NT2/D1 (cell line): ENCODE measurements around the gene BTBD3.

Experiments used
- DNase-seq: peaks from one replicate; pipeline ENCODE4 v3.0.0-alpha.2; 2011; ENCODE audit warnings: low read depth, low spot score
- H3K27me3 ChIP-seq: 2 replicates; pipeline ENCODE4 v1.6.0; 2011; ENCODE audit warnings: mild to moderate bottlenecking; ENCODE audit not compliant: insufficient read length, insufficient read depth
- H3K36me3 ChIP-seq: 2 replicates; pipeline ENCODE4 v1.6.1; 2011; ENCODE audit warnings: mild to moderate bottlenecking, low read length, mixed read lengths; ENCODE audit not compliant: insufficient read depth, insufficient read length
- H3K4me1 ChIP-seq: 2 replicates; pipeline ENCODE4 v1.5.1; 2011; ENCODE audit not compliant: insufficient read depth, insufficient read length
- H3K4me3 ChIP-seq: 2 replicates; pipeline ENCODE4 v1.5.1; 2011; ENCODE audit warnings: low read depth; ENCODE audit not compliant: insufficient read length
- H3K9ac ChIP-seq: 2 replicates; pipeline ENCODE4 v1.6.0; 2011; ENCODE audit warnings: low read depth; ENCODE audit not compliant: insufficient read length
- H3K9me3 ChIP-seq: 2 replicates; pipeline ENCODE4 v1.5.1; 2011; ENCODE audit warnings: mild to moderate bottlenecking, low read length; ENCODE audit not compliant: insufficient read depth
- SUZ12 ChIP-seq: IDR thresholded peaks from 2 replicates; pipeline ENCODE4 v1.6.1; 2011; ENCODE audit not compliant: insufficient read length, insufficient read depth; ENCODE audit errors: extremely low read depth
- YY1 ChIP-seq: IDR thresholded peaks from 2 replicates; pipeline ENCODE4 v1.6.1; 2011; ENCODE audit not compliant: insufficient read length, insufficient read depth
- ZNF274 ChIP-seq: IDR thresholded peaks from 2 replicates; pipeline ENCODE4 v1.6.1; 2011; ENCODE audit warnings: mild to moderate bottlenecking, low read depth, low read length

The BTBD3 gene

DNA sequence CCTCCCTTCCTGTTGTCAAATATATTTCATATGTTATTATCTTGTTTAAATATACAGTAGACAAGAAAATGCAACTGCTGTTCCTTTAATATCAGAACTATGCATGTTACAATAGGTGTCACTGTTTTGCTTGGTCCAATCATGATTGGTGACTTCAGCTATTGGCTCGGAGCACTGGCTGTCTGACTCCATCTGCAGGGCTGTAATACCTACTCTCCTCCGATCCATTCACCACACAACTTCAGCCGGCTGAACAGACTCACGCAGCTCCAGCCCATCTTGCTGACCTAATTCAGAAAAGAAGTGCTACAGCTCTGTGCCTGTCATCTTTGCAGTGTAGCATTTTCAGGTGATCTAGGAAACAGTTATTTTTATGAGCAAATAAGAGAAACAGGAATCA, at the start of gene BTBD3:
Gene BTBD3 (plus strand): TSS at position 231 of the 400 bp plus-strand sequence. CDS start 383 bp downstream, outside the sequence.
- H3K9me3 ChIP-seq: no peaks in the 10 kb centered on the region
- peaks cover 21% of the 10 kb centered on the region for H3K36me3 ChIP-seq
- no peak for TF ChIP-seq ZNF274
- no peak for TF ChIP-seq YY1
- no peaks in the 10 kb centered on the region for H3K27me3 ChIP-seq
- no peak for DNase-seq
- H3K4me3 ChIP-seq: no peak within 1 kb of the TSS
- H3K9ac ChIP-seq: no peak within 1 kb of the TSS
- no peaks in the 10 kb centered on the region for H3K4me1 ChIP-seq

DNA sequence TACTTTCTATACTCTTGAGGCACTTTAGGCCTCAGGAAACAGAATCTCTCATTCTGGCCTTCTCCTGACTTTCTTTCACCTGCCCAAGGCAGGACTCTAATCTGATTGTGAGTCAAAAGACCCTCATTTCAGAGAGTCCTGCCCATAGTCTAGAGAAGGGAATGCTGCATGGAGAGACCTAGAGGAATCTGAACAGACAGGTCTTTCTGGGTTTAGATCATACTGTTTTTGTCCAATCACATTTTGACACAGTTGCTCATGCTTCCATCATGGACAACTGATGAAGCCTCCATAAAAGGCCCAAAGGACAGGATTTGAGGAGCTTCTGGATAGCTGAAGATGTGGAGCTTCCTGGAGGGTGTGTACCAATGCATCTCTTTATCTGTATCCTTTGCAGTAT, 48.1 kb upstream of the BTBD3 start:
- Histone ChIP-seq H3K9me3 (no peaks in the 10 kb centered on the region), H3K9ac (no peak overlapping the region), H3K4me1 (no peaks in the 10 kb centered on the region), H3K4me3 (no peak overlapping the region), H3K27me3 (no peaks in the 10 kb centered on the region), H3K36me3 (no peaks in the 10 kb centered on the region)
- DNase-seq: no peak
- no peak for TF ChIP-seq SUZ12
- no peak for TF ChIP-seq ZNF274
- TF ChIP-seq YY1: no peak

DNA sequence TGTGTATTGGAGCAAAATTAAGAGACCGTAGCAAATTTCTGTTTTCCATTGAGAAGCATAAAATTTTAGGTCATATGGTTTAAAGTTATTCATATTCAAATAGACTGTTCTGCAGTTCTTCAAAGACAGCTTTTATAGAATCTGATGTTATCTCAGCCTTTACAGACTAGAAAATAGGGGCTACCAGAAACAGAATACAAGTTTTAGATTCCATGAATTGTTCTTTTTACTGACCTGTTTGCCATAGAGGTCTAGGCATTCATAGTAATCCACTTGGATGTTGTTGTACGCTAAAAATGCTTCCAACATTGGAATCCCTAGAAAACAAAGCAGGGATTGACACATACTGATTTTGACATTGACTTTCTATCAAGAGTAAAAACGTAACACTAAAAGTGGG, 47.3 kb upstream of the BTBD3 start:
- Histone ChIP-seq H3K4me1 (no peaks in the 10 kb centered on the region), H3K36me3 (no peaks in the 10 kb centered on the region), H3K9ac (no peak overlapping the region), H3K4me3 (no peak overlapping the region), H3K27me3 (no peaks in the 10 kb centered on the region), H3K9me3 (no peaks in the 10 kb centered on the region)
- TF ChIP-seq ZNF274 (no peak), YY1 (no peak), SUZ12 (no peak)
- no peak for DNase-seq

DNA sequence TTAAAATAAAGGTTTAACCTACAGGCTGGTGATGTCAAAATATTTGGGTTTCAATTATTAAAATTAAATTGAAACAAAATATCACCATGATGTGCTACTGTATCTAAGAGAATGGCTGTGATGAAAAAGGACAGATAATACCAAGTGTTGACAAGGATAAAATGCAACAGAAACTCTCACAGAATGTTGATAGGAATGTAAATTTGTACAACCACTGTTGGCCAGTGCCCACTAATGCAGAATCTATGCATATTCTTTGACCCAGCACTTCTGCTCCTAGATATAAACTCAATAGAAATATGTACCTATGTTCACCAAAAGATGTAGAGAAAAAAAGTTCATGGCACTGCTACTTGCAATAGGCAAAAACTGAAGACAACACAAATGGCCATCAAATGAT, 41.1 kb upstream of the BTBD3 start:
- Histone ChIP-seq H3K9me3 (no peaks in the 10 kb centered on the region), H3K36me3 (no peaks in the 10 kb centered on the region), H3K4me3 (no peak overlapping the region), H3K9ac (no peak overlapping the region), H3K4me1 (no peaks in the 10 kb centered on the region), H3K27me3 (no peaks in the 10 kb centered on the region)
- no peak for DNase-seq
- TF ChIP-seq SUZ12 (no peak), YY1 (no peak), ZNF274 (no peak)

- no peak overlapping the region for H3K9ac ChIP-seq
- no peak overlapping the region for H3K4me3 ChIP-seq
- TF ChIP-seq ZNF274: no peak
- TF ChIP-seq SUZ12: no peak
- TF ChIP-seq YY1: no peak
- no peak for DNase-seq
- H3K27me3 ChIP-seq: no peaks in the 10 kb centered on the region
- no peaks in the 10 kb centered on the region for H3K9me3 ChIP-seq
- no peaks in the 10 kb centered on the region for H3K36me3 ChIP-seq
- no peaks in the 10 kb centered on the region for H3K4me1 ChIP-seq
Observed at GRCh38 chr20:11880680-11881079, 37.0 kb upstream of the BTBD3 start.

DNA sequence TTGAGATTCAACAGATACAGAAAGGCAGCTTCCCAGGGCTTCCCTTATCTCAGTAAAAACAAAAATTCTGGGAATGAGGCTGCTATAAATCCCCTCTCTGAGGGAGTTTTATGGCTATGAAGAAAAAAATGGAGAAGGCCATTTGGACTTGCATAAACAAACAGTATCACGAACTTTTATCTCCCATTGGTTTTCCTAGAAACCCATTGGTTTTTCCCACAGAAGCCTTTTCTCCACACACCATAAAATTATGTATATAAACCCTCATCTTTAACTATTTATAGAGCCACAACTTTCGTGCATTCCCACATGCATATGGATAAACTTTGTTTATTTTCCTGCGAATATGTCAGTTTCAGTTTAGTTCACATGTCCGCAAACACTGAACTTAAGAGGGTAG, 36.2 kb upstream of the BTBD3 start:
- TF ChIP-seq ZNF274 (no peak), SUZ12 (no peak), YY1 (no peak)
- no peaks in the 10 kb centered on the region for H3K9me3 ChIP-seq
- no peaks in the 10 kb centered on the region for H3K4me1 ChIP-seq
- H3K4me3 ChIP-seq: no peak overlapping the region
- no peaks in the 10 kb centered on the region for H3K36me3 ChIP-seq
- H3K9ac ChIP-seq: no peak overlapping the region
- H3K27me3 ChIP-seq: no peaks in the 10 kb centered on the region
- no peak for DNase-seq

DNA sequence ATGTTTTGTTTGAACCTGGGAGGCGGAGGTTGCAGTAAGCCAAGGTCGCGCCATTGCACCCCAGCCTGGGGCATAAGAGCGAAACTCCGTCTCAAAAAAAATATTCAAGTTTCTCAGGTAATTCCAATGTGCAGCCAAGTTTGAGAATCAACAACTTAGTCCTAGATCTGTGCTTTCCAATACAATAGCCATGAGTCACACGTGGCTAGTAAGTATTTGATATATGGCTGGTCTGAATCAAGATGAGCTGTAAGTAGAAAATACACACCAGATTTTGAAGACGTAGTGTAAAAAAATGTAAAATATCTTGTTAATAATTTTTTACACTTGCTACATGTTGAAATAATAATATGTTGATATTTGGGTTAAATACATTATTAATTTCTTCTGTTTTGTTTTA, 35.0 kb upstream of the BTBD3 start:
- TF ChIP-seq ZNF274 (no peak), SUZ12 (no peak), YY1 (no peak)
- H3K9me3 ChIP-seq: no peaks in the 10 kb centered on the region
- no peaks in the 10 kb centered on the region for H3K27me3 ChIP-seq
- H3K4me3 ChIP-seq: no peak overlapping the region
- H3K4me1 ChIP-seq: no peaks in the 10 kb centered on the region
- no peak overlapping the region for H3K9ac ChIP-seq
- DNase-seq: no peak
- no peaks in the 10 kb centered on the region for H3K36me3 ChIP-seq

DNA sequence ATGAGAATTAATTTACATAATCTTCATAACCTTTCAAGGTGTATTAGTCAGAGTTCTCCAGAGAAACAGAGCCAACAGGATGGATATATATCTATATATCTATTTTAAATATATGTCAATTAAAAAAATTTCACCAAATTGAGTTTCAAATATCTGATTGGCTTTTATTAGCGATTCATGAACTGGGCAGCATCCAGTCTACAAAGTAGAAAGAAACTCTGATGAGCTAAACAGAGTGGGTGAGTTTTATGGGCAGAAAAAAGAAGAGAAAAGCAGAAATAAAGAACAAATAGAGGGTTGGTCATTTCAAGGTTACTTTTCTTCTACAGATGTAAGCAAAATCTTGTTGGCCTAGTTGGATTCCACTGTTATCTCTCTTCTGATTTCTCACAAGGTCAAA, 29.0 kb upstream of the BTBD3 start:
- H3K27me3 ChIP-seq: peaks cover 8% of the 10 kb centered on the region
- no peaks in the 10 kb centered on the region for H3K9me3 ChIP-seq
- no peak for DNase-seq
- H3K36me3 ChIP-seq: no peaks in the 10 kb centered on the region
- TF ChIP-seq YY1 (no peak), SUZ12 (no peak), ZNF274 (no peak)
- no peak overlapping the region for H3K4me3 ChIP-seq
- H3K9ac ChIP-seq: no peak overlapping the region
- H3K4me1 ChIP-seq: no peaks in the 10 kb centered on the region
